ENCODE data around the gene INVS.

- TF ChIP-seq POLR2A (IDR thresholded peaks at IDR 0.05), result no peak
- TF ChIP-seq, protein P1, sequence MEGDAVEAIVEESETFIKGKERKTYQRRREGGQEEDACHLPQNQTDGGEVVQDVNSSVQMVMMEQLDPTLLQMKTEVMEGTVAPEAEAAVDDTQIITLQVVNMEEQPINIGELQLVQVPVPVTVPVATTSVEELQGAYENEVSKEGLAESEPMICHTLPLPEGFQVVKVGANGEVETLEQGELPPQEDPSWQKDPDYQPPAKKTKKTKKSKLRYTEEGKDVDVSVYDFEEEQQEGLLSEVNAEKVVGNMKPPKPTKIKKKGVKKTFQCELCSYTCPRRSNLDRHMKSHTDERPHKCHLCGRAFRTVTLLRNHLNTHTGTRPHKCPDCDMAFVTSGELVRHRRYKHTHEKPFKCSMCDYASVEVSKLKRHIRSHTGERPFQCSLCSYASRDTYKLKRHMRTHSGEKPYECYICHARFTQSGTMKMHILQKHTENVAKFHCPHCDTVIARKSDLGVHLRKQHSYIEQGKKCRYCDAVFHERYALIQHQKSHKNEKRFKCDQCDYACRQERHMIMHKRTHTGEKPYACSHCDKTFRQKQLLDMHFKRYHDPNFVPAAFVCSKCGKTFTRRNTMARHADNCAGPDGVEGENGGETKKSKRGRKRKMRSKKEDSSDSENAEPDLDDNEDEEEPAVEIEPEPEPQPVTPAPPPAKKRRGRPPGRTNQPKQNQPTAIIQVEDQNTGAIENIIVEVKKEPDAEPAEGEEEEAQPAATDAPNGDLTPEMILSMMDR (IDR thresholded peaks at IDR 0.05), result no peak
These were observed 12.9 kb upstream of the INVS start for GRCh38 chr9:100086097-100086635.
